Breast epithelium (tissue), 3 donors: ENCODE results near the gene MRM2.

Experiments
- CTCF ChIP-seq, 3 donors: fragments of 450-650 bp; IDR thresholded peaks; one replicate each; pipeline ENCODE4 v1.5.1; 2016 to 2017; ENCODE audit warnings: antibody characterized with exemption in 3 of 3, mild to moderate bottlenecking in 3 of 3, moderate library complexity in 3 of 3
- POLR2A ChIP-seq: fragments of 450-650 bp; IDR thresholded peaks from one replicate; pipeline ENCODE4 v1.6.1; 2016; ENCODE audit warnings: antibody characterized with exemption, mild to moderate bottlenecking, moderate library complexity
- POLR2AphosphoS5 ChIP-seq, 3 donors: sonication (generic); formaldehyde crosslinking; IDR thresholded peaks; one replicate each; pipeline ENCODE4 v1.6.1; 2017; ENCODE audit warnings: antibody characterized with exemption in 3 of 3

DNA sequence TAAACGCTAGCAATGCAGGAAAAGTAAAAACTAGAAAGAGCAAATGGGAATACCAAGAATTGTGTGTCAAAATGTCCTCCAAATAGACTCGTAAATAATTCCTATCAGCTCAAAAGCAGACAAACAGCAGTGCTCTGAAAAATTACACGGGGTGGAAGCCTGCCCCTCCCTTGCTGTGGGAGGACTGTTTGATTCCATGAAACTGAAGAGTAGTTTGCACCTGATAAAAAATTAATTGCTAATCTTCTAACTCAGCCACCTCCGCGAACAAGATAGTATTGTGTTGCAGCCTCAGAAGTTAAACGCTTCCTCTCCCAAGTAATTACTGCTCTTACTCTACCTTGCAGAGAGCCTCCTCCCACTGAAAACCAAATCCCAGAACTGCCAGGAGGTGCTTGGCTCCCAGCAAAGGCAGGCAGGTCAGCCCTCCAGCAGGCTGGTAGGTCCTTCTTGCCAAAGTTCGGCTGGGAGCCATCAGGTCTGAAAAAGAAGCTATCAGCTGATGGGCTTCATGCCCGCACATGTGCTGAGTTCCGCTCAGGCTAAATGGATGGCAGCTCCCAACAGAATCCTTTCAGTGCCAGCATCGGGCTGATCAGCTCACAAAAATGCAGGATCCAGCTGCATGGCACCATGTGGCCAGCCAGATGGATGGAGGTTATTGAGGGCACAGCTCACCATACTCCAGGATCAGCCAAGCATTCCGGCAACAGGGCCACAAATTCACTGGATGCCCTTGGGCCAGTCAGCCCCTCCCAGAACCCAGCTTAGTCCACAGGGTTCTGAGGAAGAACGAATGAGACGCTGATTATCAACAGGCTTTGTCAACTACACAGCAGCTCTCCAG, 46.4 kb downstream of the MRM2 start:
- TF ChIP-seq CTCF (IDR thresholded peaks at IDR 0.05): no peak
- TF ChIP-seq POLR2A: no peak
- no peak for TF ChIP-seq POLR2AphosphoS5 (IDR thresholded peaks at IDR 0.05)
